GM21381 (cell line): ENCODE data around the gene HMGA1.
A peak's percentile ranks its signal among the peaks of the same experiment; 100 is the strongest.

ENCODE experiments used
- ATAC-seq: cut with Tn5 transposase; IDR thresholded peaks from one replicate; pipeline ENCODE4 v1.9.1; 2021; ENCODE audit warnings: mild to moderate bottlenecking, moderate library complexity; ENCODE audit not compliant: unreplicated experiment

HMGA1 gene, protein sequence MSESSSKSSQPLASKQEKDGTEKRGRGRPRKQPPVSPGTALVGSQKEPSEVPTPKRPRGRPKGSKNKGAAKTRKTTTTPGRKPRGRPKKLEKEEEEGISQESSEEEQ

DNA sequence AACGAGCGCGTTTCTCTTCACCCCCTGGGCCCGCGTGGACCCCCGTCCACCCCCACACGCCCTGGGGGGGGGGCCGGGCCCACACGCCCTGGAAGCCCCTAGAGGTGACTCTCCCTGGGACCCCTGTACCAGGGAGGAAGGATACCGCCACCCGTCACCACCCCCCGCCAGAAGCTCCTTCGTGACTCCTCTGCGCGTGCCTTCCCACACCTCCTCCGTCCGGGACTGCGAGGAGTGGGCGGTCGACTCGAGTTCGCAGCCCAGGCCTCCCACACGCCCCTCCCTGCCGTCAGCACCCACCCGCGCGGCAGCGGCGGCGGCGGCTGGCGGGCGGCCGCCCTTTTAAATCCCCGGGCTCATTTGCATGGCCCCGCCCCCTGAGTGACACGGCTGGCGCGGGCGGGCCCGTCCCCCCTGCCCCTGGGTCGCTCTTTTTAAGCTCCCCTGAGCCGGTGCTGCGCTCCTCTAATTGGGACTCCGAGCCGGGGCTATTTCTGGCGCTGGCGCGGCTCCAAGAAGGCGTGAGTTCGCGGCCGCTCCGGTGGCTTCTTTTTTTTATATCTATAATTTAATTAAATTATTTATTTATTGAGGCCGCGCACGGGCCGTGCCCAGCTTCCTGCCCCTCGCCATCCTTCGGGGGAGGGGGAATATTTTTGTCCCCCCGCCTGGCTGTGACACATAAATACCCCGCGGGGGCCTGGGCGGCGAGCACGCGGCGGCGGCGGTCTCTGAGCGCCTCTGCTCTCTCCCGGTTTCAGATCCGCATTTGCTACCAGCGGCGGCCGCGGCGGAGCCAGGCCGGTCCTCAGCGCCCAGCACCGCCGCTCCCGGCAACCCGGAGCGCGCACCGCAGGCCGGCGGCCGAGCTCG is at the start of gene HMGA1:
HMGA1 (plus strand) TSS at position 431 of the 873 bp plus-strand sequence. CDS start 3,908 bp downstream, outside the sequence.
- ATAC-seq = peak; percentile 63

DNA sequence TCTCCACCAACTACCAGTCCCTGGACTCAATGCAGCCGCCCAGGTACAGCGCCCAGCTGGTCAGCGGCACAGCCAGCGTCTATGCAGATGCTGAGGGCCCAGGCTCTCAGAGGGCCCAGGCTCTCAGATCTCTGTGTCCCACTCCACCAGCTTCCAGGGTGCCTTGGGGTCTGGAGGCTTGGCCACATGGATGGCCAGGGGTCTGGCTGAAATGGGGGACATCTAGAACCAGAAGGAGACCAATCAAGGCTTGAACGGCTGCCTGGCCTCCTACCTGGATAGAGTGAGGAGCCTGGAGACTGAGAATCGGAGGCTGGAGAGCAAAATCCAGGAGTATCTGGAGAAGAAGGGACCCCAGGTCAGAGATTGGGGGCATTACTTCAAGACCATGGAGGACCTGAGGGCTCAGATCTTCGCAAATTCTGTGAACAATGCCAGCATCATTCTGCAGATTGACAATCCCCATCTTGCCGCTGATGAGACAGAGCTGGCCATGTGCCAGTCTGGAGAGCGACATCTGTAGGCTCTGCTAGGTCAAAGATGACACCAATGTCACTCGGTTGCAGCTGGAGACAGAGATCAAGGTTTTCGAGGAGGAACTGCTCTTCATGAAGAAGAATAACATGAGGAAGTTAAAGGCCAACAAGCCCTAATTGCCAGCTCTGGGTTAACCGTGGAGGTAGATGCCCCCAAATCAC is 46.7 kb upstream of the HMGA1 start:
- ATAC-seq = no peak

DNA sequence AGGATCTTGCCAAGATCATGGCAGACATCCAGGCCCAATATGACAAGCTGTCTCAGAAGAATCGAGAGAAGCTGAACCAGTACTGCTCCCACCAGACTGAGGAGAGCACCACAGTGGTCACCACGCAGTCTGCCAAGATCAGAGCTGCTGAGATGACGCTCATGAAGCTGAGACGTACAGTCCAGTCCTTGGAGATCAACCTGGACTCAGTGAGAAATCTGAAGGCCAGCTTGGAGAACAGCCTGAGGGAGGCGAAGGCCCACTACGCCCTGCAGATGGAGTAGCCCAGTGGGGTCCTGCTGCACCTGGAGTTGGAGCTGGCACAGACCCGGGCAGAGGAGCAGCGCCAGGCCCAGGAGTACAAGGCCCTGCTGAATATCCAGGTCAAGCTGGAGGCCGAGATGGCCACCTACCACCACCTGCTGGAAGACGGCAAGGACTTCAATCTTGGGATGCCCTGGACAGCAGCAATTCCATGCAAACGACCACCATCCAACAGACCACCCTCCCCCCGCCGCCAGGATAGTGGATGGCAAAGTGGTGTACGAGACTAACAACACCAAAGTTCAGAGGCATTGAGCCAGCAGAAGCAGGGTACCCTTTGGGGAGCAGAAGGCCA is 46.1 kb upstream of the HMGA1 start:
- no peak for ATAC-seq

DNA sequence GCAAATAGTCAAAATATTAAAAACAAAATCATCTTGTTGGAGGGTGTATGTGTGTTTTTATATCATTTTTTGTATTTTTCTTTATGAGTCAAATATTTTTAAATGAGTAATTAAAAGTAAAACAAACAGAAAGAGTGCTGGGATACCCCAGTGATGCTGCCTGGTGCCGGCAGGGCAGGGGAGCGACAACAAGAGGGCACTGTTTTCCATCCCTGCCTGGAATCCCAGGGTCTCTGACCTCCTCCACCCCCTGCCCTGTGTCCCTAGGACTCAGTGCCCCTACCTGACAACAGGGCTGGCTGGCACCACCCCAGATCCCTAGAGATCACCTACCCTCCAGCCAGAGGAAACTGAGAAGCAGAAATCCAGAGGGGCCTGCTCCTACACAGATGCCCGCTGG is 41.9 kb upstream of the HMGA1 start:
- ATAC-seq = no peak

DNA sequence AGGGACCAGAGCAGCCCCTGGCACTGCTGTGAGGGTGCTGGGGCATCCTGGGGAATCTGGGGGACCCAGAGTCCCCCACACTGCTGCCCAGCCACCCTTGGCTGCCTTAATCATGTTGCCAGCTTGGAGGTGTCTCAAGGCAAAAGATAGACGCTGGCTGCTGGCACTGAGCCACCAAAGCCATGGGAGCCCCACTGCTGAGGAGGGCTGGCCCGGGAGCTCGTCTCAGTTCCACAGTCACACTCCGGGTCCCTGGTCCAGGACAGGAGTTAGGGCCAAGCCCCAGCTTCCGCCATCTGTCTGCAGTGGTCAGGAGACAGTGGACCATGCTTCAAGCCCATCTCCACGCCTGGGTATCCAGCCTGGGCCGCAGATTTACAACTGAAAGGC is 41.0 kb upstream of the HMGA1 start:
- ATAC-seq = no peak

DNA sequence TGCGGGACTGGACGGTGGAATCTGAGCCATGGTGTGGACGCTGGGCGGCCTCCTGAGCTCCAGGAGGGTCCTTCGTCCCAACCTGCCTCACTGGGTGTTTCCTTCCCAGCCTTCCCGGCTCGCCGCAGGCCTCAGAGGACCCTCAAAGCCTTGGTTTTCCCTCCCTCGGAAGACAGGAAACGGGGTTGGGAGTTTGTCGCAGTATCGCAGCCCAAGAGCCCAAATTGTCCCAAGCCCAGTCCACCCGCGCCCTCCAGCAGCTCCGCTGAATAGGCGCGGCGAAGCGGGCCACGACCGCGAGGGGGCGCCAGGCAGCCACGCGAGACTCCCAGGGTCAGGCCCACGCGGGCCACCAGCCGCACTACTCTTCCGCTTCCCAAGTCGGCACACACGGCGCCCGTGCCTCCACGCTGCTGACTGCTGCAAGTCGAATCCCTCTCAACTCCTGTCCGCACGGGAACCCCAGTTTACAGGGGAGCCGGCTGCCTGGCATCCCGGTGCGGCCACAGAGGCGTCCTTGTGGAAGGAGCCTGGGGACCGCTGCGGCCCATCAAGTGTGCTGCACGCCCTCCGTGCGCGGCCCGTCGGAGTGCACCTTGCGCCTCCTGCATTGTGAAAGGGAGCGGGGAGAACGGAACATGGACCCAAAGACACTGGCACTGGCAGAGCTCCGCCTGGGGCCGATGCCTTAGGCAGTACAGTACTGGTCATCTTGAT is 40.4 kb upstream of the HMGA1 start:
- ATAC-seq = peak; percentile 72

DNA sequence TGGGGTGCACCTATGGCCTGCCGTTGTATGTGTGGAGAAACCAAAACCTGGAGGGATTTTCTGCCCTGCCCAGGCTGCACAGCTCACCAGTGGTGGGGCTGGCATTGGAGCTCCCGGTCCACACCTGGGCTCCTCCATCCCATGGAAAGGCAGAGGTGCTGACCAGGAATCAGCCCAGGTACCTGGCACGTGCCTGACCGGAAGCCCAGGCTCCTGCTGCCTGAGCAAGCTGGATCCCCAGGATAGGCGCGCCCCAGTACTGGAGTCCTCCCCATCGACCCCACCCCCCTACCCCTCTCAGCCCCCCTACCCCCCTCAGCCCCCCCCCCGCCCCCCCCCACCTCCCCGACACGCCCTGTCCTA is 39.9 kb upstream of the HMGA1 start:
- ATAC-seq = no peak

DNA sequence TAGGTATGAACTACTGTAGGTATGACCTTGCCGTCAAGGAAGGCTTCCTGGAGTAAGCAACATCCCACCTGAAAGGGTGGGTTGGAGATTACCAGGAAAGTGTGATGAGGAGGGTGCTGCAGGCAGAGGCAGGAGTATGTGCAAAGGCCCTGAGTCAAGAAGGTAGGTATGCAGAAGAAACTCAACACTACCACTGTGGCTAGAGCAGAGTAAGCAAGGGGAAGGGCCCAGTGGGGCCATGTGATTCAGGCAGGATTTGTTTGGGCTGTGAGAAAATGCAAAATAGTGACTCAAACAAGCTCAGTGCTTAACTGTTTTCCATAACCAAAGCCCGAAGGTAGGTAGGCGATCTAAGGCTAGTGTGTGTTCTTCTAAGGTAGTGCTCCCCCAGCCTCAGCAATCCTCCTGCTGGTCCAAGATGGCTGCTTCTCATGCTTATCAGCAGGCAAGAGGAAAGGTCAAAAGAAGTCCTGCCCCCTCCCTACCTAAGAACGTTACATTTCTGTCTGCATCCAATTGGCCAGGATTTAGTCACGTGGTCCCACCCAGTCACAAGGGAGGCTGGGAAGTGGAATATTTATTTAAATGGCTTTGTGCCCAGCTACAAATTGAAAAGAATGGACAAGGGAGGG is 36.2 kb upstream of the HMGA1 start:
- ATAC-seq = no peak

DNA sequence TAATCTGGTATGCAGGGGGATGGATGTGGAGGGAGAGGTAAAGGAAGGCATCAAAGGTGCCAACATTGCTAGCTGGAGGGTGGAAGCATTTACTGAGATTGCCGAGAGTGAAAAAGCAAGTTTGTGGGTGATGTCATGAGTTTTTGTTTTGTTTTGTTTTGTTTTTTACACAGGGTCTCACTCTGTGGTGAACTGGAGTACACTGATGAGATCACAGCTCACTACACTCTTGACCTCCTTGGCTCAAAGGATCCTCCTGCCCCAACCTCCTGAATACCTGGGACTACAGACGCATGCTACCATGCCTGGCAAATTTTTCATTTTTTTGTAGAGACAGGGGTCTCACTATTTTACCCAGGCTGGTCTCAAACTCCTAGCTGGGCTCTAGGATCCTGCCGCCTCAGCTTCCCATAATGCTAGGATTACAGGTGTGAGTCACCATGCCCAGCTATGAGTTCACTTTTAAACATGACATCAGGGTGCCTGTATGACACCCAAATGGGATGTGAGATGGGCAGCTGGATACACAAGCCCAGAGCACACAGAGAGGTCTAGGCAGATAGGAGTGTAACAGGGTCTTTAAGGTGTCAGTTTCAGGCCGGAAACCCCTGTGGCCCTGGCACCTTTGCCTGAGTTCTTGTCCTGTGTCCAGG is 35.1 kb upstream of the HMGA1 start:
- ATAC-seq = no peak

DNA sequence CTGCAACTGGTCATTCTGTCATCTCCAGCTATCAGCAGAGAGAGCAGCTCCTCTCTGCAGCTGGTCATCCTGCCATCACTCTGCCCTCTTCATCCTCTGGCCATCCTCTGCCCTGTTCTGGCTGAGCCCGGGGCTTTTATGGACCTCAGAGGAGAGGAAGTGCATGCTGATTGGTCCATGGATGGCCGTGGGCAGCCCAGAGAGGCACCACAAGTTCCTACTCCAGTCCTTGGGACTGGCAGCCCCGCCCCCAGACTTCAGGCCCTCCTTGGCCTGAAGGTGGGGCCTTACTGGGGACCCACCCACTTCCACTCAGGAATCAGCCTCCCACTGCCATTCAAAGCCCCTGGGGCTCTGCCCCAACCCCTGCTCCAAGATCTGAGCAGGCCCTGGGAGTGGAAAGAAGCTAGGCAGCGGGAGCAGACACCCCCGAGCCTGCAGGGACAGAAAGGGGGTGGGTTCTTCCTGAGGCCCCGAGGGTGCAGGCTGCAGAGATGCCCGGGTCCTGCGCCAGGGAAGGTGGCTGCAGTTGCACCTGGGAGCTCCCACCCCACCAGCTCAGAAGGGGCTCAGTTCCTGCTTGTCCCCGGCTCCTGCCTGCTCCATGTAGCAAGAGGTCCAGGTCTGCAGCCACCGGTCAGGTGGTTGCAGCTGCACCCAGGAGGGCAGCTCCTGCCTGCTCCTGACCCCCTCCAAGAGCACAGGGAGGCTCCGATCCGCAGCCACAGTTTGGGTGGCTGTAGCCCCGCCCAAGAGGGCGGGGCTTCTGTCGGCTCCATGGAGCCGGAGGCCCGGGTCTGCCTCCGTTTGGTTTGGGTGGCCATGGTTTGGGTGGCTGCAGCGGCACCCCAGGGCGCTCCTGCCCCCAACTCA is 34.1 kb upstream of the HMGA1 start:
- ATAC-seq = no peak

DNA sequence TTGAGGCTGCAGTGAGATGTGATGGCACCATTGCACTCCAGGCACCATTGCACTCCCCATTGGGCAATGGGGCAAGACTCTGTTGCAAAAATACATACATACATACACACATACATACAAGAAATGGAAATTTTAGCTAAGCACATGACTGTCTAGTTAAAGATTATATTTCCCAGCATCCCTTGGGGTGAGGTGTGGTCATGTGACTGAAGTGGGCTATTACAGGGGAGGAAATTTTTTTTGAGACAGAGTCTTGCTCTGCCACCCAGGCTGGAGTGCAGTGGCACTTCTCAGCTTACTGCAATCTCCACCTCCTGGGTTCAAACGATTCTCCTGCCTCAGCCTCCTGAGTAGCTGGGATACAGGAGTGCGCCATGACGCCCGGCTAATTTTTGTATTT is 32.0 kb upstream of the HMGA1 start:
- ATAC-seq = no peak

DNA sequence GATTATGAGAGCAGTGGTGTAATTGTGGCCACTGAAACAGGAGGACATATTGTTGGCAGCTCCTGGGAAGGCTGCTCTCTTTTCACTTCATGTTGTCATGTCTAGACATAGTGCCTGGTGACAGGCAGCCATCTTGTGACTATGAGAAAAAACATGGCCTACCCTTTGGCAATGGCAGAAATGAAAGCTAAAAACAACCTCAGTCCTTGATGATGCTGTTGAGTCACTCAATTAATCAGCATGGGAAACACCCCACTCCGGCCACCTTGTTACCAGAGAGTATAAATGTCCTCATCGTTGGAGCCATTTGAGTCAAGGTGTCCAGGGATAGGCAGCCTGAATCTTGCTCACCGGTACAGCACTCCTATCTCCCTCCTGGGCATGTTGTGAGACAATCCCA is 31.2 kb upstream of the HMGA1 start:
- ATAC-seq = no peak

DNA sequence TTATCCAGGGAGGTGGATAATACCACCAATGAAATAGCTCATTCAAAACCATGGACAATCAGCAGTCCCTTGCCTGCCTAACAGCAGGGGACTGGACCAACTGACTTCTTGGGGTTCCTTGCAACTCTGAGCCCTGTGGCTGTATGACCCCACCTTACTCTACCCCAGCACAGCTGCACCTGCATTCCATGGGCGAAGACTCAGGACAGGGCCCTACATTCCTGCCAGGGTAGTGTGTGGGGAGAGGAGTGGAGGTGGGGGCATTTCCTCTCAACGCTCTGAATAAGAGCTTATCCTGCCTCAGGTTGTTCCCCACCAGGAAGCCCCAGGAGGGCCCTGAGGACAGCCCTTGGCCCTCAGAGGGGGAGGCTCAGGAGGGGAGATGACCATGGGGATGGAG is 30.8 kb upstream of the HMGA1 start:
- no peak for ATAC-seq

DNA sequence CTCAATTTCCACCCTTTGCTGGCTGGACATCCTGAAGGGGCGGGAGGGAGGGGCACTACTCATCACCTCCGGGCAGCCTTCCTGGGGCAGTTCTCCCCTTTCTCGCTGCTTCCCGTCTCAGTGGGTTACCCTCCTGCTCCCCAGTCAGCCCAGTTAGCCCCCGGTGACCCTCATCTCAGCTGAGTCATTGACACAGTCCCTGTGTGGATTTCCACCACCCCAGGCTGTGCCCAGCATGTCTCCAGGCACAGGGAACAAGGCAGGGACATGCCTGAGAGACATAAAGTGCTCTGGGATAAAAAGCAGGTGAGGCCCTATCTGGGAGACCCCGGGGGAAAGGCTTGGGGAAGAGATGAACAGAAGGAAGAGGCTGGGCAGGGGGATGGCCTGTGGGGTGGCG is 29.9 kb upstream of the HMGA1 start:
- no peak for ATAC-seq

DNA sequence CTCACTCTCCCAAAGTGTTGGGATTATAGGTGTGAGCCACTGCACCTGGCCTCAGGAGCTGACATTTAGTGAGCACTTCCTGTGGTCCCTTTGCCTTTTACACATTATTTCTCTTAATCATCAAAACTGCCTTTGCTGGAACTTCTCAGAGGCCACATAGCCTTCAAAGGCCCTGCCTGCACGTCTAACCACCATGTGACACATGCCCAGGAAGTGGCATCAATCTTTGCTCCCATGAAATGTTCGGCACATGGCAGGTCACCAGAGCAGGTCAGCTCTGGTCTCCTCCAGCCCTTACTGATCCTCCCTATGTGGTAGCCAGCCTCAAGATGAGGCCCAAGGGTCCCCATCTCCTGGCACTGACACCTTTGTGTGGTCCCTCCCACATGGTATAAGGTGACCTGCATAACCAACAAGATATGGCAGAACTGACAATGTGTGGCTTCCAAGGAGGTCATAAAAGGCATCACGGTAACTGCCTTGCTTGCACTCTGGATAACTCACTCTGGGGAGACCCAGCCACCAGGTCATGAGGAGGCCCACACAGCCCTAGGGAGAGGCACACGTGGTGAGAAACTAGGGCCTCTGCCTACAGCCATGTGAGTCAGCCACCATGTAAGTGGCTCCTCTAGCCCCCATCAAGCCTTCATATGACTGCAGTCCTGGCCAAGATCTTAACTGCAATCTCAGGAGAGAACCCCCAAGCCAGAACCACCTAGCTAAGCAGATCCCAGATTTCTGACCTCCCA is 28.8 kb upstream of the HMGA1 start:
- no peak for ATAC-seq

DNA sequence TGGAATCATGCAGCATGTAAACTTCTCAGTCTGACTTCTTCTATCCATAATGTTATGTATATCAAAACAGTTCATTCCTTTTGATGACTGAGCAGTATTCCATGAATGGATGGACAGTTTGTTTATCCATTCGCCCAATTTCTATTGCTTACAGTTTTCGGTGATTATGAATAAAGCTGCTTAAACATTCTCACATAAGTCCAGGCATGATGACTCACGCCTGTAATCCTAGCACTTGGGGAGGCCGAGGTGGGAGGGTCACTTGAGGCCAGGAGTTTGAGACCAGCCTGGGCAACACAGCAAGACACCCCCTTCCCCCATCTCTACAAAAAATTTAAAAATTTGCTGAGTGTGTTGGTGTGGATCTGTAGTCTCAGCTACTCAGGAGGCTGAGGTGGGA is 22.9 kb upstream of the HMGA1 start:
- ATAC-seq = no peak

DNA sequence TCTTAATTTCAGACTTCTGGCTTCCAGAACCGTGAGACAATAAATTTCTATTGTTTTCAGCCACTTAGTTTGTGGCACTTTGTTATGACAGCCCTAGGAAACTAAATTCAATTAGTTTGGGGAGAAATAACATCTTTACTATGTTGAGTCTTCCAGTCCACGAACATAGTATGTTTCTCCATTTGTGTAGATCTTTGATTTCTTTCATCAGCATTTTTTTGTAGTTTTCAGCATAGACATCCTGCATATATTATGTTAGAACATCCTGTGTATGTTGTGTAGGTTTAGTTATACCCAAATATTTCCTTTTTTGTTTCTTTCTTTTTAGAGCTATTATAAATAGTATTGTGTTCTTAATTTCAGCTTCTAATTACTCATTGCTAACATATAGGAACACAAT is 18.0 kb upstream of the HMGA1 start:
- no peak for ATAC-seq

DNA sequence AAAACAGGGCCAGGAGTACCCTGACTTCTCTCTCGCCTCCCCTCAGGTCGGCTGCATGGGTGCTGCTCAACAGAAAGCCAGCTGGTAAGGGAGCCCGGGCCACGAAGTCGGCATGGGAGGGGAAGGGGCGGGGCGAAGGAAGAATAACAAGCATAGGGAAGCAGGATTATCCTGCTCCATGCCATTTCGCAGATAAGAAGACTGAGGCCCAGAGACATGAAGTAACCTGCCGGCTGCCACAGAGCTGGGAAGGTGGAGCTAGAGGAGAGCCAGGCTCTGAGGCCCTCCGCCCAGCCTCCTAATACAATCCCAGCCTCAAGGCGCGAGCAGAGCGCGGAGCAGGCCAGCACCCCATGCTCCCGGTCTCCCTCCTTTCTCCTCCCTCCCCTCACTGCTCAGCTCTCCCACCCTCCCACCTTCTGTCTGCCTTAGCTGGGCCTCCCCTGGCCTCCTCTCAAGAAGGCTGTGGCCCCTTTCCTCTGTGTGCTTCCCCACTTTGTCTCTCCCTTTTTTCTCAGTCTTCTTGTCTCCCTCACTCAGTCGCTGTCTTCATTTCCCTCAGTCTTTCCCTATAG is 13.2 kb upstream of the HMGA1 start:
- peak; percentile 13 for ATAC-seq
